GM12878 (cell line): ENCODE data around the gene EDEM3. TPM values are rescaled to one million over a fixed set of nuclear protein-coding genes. Genes with fewer than 3 reads are reported as not detected.

Experiments
- ATAC-seq: fragments of 200-7000 bp; cut with Tn5 transposase; 3 replicates; pipeline ENCODE4 v1.9.1; 2020; ENCODE audit warnings: mild to moderate bottlenecking, moderate library complexity
- BruUV-seq: library from RNA; stranded (reverse); fragments of 400-500 nt; replicated peaks from 2 replicates; lab custom pipeline; 2021; lab: Mats Ljungman, UMichigan
- CTCF ChIA-PET: fragments of 300-600 bp; sonication (Branson Sonifier 250); formaldehyde crosslinking; extraction: SDS; loops from one replicate; lab custom pipeline; 2021; ENCODE audit warnings: inconsistent platforms; lab: Yijun Ruan, JAX
- POLR2A ChIA-PET: fragments of 350-600 bp; formaldehyde crosslinking; extraction: SDS; loops from one replicate; lab custom pipeline; 2021; ENCODE audit warnings: inconsistent platforms; lab: Charles Lee
- RAD21 ChIA-PET: fragments of 300-600 bp; sonication (Branson Sonifier 250); formaldehyde crosslinking; loops from one replicate; lab custom pipeline; 2023; ENCODE audit warnings: antibody characterized with exemption; ENCODE audit not compliant: unreplicated experiment; lab: Charles Lee
- SMC1A ChIA-PET: fragments of 300-600 bp; sonication (Branson Sonifier 250); formaldehyde crosslinking; loops from one replicate; lab custom pipeline; 2023; ENCODE audit not compliant: unreplicated experiment, uncharacterized antibody; lab: Charles Lee
- DNase-seq: peaks from one replicate; pipeline ENCODE4 v3.0.0-alpha.2; 2011; ENCODE audit warnings: low read depth, low spot score
- FAIRE-seq: peaks from 3 replicates; lab custom pipeline; 2011; peaks lifted over from hg19 to GRCh38; lab: Jason Lieb, UNC
- H2AFZ ChIP-seq: 2 replicates; pipeline ENCODE4 v1.6.0; 2011; ENCODE audit warnings: low read depth, low read length, control low read depth; ENCODE audit not compliant: control insufficient read depth
- H3K27ac ChIP-seq: 2 replicates; pipeline ENCODE4 v1.5.1; 2011; ENCODE audit warnings: control low read depth; ENCODE audit not compliant: control insufficient read depth, insufficient read depth
- H3K27me3 ChIP-seq, 2 experiments: replicated peaks in 1 of 2; 2 replicates each; pipeline versions ENCODE4 v1.6.0 to v1.6.1; 2011; ENCODE audit warnings: low read length in 1 of 2; ENCODE audit not compliant: control insufficient read depth in 2 of 2, insufficient read depth in 2 of 2
- H3K36me3 ChIP-seq, 2 experiments: 2 replicates each; pipeline ENCODE4 v1.5.1; 2011; ENCODE audit warnings: low read length in 1 of 2; ENCODE audit not compliant: control insufficient read depth in 2 of 2, insufficient read depth in 2 of 2
- H3K4me1 ChIP-seq: 2 replicates; pipeline ENCODE4 v1.6.1; 2011; ENCODE audit warnings: mild to moderate bottlenecking, low read length, moderate library complexity, mixed read lengths; ENCODE audit not compliant: control insufficient read depth, insufficient read depth
- H3K4me2 ChIP-seq: 2 replicates; pipeline ENCODE4 v1.6.0; 2011; ENCODE audit warnings: control low read depth; ENCODE audit not compliant: control insufficient read depth, insufficient read depth
- H3K4me3 ChIP-seq: fragments of 200-600 bp; sonication (generic); 2 replicates; pipeline ENCODE4 v1.5.1; 2016
- H3K79me2 ChIP-seq: 2 replicates; pipeline ENCODE4 v1.6.0; 2011; ENCODE audit warnings: low read length; ENCODE audit not compliant: control insufficient read depth, insufficient read depth
- H3K9ac ChIP-seq: 2 replicates; pipeline ENCODE4 v1.8.0; 2011; ENCODE audit warnings: low read length, control low read depth, mixed read lengths; ENCODE audit not compliant: control insufficient read depth, insufficient read depth
- H3K9me3 ChIP-seq: replicated peaks from 3 replicates; pipeline ENCODE4 v1.5.1; 2011; ENCODE audit warnings: mild to moderate bottlenecking, low read length; ENCODE audit not compliant: control insufficient read depth, insufficient read depth
- H4K20me1 ChIP-seq: 2 replicates; pipeline ENCODE4 v1.6.0; 2011; ENCODE audit not compliant: control insufficient read depth, insufficient read depth
- BCLAF1 ChIP-seq: fragments of 450-650 bp; IDR thresholded peaks from 2 replicates; pipeline ENCODE4 v1.6.1; 2017; ENCODE audit warnings: antibody characterized with exemption, mild to moderate bottlenecking, moderate library complexity
- CTCF ChIP-seq, 3 experiments: IDR thresholded peaks in 2 of 3; conservative IDR thresholded peaks in 1 of 3; 2 replicates each; pipeline ENCODE4 v1.5.1; 2011; ENCODE audit warnings: low read depth in 3 of 3, low read length in 3 of 3, mild to moderate bottlenecking in 3 of 3, control low read depth in 2 of 3, moderate library complexity in 2 of 3, inconsistent platforms in 1 of 3, mixed read lengths in 1 of 3; ENCODE audit not compliant: control insufficient read depth in 2 of 3, insufficient read depth in 1 of 3; ENCODE audit errors: extremely low read depth in 1 of 3
- KDM1A ChIP-seq: fragments of 200-600 bp; sonication (generic); IDR thresholded peaks from 2 replicates; pipeline ENCODE4 v1.6.1; 2016; ENCODE audit warnings: borderline replicate concordance
- KLF5 ChIP-seq: fragments of 450-650 bp; IDR thresholded peaks from 2 replicates; pipeline ENCODE4 v1.6.1; 2014; ENCODE audit warnings: mild to moderate bottlenecking; ENCODE audit not compliant: partially characterized antibody
- RBBP5 ChIP-seq: fragments of 200-600 bp; sonication (generic); conservative IDR thresholded peaks from 2 replicates; pipeline ENCODE4 v1.6.1; 2016
- SIN3A ChIP-seq: IDR thresholded peaks from 2 replicates; pipeline ENCODE4 v1.6.1; 2012; ENCODE audit warnings: low read depth, low read length, improper control_type of control experiment
- SIX5 ChIP-seq: IDR thresholded peaks from 2 replicates; pipeline ENCODE4 v1.6.1; 2011; ENCODE audit warnings: mild to moderate bottlenecking, low read depth, low read length, moderate library complexity; ENCODE audit not compliant: severe bottlenecking
- SUZ12 ChIP-seq: fragments of 200-600 bp; sonication (generic); IDR thresholded peaks from one replicate; pipeline ENCODE4 v1.6.1; 2018; ENCODE audit warnings: antibody characterized with exemption, mild to moderate bottlenecking; ENCODE audit not compliant: unreplicated experiment
- YY1 ChIP-seq: IDR thresholded peaks from 2 replicates; pipeline ENCODE4 v1.6.1; 2011; ENCODE audit warnings: low read depth, mild to moderate bottlenecking, low read length
- ZNF622 ChIP-seq: fragments of 450-650 bp; IDR thresholded peaks from 2 replicates; pipeline ENCODE4 v1.6.1; 2017; ENCODE audit warnings: mild to moderate bottlenecking, inconsistent platforms
- WGBS: methylation state at CpG from one replicate; pipeline ENCODE4 v1.1.6; 2016; ENCODE audit warnings: low lambda C conversion rate; ENCODE audit not compliant: insufficient replicate concordance, insufficient coverage; ENCODE audit errors: missing lambda C conversion rate; 5-methylcytosine and 5-hydroxymethylcytosine counted together
- in situ Hi-C: fragments of 300-500 bp; cut with MboI; formaldehyde crosslinking; loops from 9 replicates; pipeline ENCODE4 v1.14.3; 2018; ENCODE audit warnings: mixed read lengths
- intact Hi-C: fragments of 100-400 bp; cut with micrococcal nuclease; formaldehyde crosslinking; loops from one replicate; pipeline ENCODE4 v1.14.2; 2022; ENCODE audit not compliant: unreplicated experiment
- polyA plus RNA-seq, 11 experiments: library from polyadenylated mRNA; depleted of rRNA in 4 of 11; unstranded in 6 of 11; stranded (reverse) in 5 of 11; fragments of >200 nt; fragmentation: Nextera tagmentation in 4 of 11; fragmentation: Illumina TruSeq in 1 of 11; extraction: Ambion mirVana in 4 of 11; extraction: Trizol in 1 of 11; gene quantifications; 1 replicate in 1 of 11; 2 replicates in 10 of 11; pipeline versions ENCODE4 v1.2.1 to v1.2.3, GENCODE V29; 2011 to 2016; ENCODE audit warnings: inconsistent platforms in 2 of 11, missing spikeins in 2 of 11, low read depth in 1 of 11
- total RNA-seq, 4 experiments: library from RNA; depleted of rRNA in 3 of 4; stranded (reverse); fragments of >200 nt in 3 of 4; fragmentation: Illumina TruSeq in 1 of 4; extraction: Trizol in 1 of 4; gene quantifications; 2 replicates each; pipeline versions ENCODE4 v1.2.1 to v1.2.3, GENCODE V29; 2013 to 2021

The EDEM3 gene
- total and polyA plus RNA-seq, 10 of the 15 experiments (the other 5 are each of a cell fraction or from before 2014, with no cell fraction given): 6.4 to 19.3 (median 14.3) TPM

- no peak for TF ChIP-seq CTCF (IDR thresholded peaks at IDR 0.05 in 2 of 3, conservative IDR thresholded peaks at IDR 0.05 in 1 of 3; ENCODE audit: control insufficient read depth in 2 of 3, extremely low read depth in 1 of 3, insufficient read depth in 1 of 3, low read depth in 3 of 3, low read length in 3 of 3)
- TF ChIP-seq YY1: no peak
Measured at GRCh38 chr1:184684285-184685074, 70.2 kb downstream of the EDEM3 start (continued).

GRCh38 chr1:184682956-184683355 is 71.7 kb downstream of the EDEM3 start:
- POLR2A ChIA-PET: no interaction called here
- H4K20me1 ChIP-seq: no peaks in the 10 kb centered on the region
- CTCF ChIA-PET: interaction anchor here (0.9 to 1.2 kb wide), 2 partner anchors 8 to 19 kb away, joined by 3 to 4 read pairs; no protein-coding TSS in a partner anchor
- TF ChIP-seq KLF5 (no peak), SUZ12 (no peak), BCLAF1 (no peak), ZNF622 (no peak), KDM1A (no peak), RBBP5 (no peak), SIN3A (no peak), SIX5 (no peak)
- DNase-seq: no peak
- no peak overlapping the region for H3K4me2 ChIP-seq
- no peaks in the 10 kb centered on the region for H3K79me2 ChIP-seq
- peaks cover 13% of the 10 kb centered on the region for H3K4me1 ChIP-seq
- H3K9me3 ChIP-seq: peaks cover 3% of the 10 kb centered on the region; the same call in 1 of the 3 replicates
- no peak overlapping the region for H3K9ac ChIP-seq
- no peak for ATAC-seq
- no peak for FAIRE-seq
- RAD21 ChIA-PET: interaction anchor here (1.5 kb wide), 1 partner anchor 9 kb away, joined by 4 read pairs; no protein-coding TSS in a partner anchor
- H2AFZ ChIP-seq: no peak overlapping the region
- no peak overlapping the region for H3K27ac ChIP-seq
- WGBS: 87% methylated on average over 3 of the region's 3 CpGs
- no TSS peak for BruUV-seq
- intact Hi-C loops (no loop called here), in situ Hi-C loops (no loop called here)
- SMC1A ChIA-PET: no interaction called here
- no peak overlapping the region for H3K4me3 ChIP-seq
- no peaks in the 10 kb centered on the region for H3K27me3 ChIP-seq
- H3K36me3 ChIP-seq: no peaks in the 10 kb centered on the region
